Fibroblast of skin of right biceps (primary cell): ENCODE data around the gene INHBB.
"Not testable (repeated sequence)": the region's sequence is repeated elsewhere in the genome, so short reads cannot be mapped to it uniquely, and the experiment has no call there.

Experiments
- DNase-seq: peaks from one replicate; pipeline ENCODE4 v3.0.0-alpha.2; 2013

INHBB gene

DNA sequence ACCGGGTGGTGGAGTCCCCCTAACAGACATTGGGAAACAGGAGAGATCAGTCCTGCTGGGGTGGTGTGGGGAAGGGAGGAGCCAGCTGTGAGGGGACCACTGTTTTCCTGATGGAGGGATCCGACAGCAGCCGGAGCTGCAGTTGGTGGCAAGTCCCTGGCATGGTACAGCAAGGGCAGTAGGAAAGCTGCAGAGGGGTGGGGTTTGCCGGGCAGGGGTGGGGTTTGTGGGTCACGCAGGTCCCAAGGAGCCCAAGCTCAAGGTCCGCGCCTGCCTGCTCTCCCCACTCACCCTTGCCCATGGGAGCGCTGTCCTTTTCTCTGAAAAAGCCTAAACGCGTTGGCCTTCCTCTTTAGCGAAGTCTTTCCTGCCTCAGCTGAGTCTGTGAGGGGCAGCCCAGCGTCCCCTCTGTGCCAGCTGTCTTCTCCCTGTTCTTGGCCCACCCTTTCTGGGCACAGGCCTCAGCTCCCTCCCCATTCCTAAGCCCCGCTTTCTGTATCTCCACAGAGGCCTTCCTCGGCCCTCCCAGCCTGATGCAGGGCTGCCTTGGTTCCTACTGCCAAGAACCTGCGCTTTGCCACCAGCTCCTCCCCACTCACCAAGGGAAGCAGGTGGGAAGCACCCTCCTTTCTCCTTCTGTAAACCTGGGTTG, 29.3 kb upstream of the INHBB start:
- DNase-seq, result no peak

GRCh38 chr2:120317180-120317533, 28.8 kb upstream of the INHBB start:
- no peak for DNase-seq

- no peak for DNase-seq
Measured at GRCh38 chr2:120317916-120318315, 28.0 kb upstream of the INHBB start.

DNA sequence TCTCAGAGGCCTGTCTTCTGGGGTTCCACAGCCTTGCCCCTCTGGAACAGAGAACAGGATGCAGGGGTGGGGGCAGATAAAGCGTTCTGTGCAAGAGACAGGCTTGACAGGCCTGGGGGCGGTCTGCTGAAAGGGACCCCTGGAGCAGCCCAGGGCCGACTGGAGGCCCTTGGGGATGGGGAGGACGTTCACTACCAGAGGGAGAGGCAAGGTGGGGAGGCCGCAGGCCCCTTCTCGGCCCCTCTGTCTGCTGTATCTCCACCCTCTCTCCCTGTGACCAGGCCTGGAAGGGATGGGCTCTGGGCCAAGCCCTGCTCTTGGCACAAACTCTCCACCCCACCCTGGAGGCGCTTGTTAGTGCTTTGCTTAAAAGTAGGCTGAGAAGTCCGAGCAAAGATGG, 27.3 kb upstream of the INHBB start:
- no peak for DNase-seq

- DNase-seq, result no peak
Measured at GRCh38 chr2:120319123-120319522, 26.8 kb upstream of the INHBB start.

DNA sequence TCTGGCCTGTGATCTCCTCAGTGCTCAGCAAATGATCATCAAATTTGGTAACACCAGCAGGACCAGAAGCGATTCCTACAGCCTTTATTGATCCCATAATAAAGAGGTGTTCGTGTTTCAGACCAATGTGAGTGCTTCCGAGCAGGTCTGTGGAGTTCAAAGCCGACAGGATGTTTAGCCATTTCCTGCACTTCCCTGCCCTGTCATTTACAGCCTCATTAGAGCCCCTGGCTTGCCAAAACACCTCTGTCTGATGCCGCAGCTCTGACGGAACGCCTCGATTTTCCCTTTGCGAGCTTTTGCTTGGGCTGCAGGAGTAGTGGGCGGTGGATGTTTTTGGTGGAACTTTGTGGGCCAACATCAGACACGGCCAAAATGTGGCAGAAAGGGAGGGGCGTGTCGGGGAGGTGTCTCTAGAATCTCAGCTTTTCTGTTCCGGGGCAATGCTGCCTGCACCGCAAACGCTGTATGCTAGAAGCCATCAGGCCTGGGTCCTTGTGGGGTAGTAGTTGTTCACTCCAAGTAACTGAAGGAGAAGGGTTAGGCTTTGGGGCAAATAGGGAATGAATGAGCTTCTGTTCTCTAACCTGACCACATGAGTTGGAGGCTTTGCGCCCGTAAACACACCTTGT, 26.1 kb upstream of the INHBB start:
- DNase-seq, result no peak

- no peak for DNase-seq
Measured at GRCh38 chr2:120320318-120320851, 25.6 kb upstream of the INHBB start.

DNA sequence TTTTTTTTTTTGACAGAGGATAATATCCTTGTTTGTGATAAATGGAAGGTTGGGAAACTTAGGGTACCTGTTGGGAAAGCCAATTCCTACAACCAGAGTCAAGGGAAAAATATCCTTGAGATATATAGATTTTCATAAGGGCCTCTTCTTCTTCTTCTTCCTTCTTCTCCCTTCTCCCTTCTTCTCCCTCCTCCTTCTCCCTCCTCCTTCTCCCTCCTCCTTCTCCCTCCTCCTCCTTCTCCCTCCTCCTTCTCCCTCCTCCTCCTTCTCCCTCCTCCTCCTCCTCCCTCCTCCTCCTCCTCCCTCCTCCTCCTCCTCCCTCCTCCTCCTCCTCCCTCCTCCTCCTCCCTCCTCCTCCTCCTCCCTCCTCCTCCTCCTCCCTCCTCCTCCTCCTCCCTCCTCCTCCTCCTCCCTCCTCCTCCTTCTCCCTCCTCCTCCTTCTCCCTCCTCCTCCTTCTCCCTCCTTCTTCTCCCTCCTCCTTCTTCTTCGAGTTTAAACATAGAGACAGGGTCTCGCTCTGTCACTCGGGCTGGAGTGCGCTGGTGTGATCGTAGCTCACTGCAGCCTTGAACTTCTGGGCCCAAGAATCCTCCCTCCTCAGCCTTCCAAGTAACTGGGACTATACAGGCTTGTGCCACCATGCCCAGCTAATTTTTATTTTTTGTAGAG, 24.9 kb upstream of the INHBB start:
- DNase-seq, result not testable (repeated sequence)

GRCh38 chr2:120321721-120322284, 24.1 kb upstream of the INHBB start:
- DNase-seq, result no peak

DNA sequence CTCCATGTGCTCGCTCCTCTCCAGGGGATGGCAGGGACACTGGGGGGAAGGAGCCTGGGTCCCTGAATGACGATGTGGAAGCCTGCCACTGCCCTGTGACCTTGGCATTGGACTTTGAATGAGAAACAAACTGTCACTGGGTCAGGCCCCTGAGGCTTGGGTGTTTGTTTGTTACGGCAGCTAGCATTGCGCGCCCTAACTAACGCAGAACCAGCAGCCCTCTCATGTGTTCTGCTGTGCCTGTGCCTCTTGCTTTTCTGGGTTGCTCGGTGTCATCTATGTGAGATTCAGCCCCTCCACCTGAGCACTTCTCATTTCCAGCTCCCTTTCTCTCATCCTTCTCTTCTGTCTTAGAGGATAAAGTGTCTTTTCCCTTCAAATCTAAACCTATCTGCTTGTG, 23.6 kb upstream of the INHBB start:
- DNase-seq, result no peak

GRCh38 chr2:120323214-120323613, 22.7 kb upstream of the INHBB start:
- DNase-seq, result no peak

DNA sequence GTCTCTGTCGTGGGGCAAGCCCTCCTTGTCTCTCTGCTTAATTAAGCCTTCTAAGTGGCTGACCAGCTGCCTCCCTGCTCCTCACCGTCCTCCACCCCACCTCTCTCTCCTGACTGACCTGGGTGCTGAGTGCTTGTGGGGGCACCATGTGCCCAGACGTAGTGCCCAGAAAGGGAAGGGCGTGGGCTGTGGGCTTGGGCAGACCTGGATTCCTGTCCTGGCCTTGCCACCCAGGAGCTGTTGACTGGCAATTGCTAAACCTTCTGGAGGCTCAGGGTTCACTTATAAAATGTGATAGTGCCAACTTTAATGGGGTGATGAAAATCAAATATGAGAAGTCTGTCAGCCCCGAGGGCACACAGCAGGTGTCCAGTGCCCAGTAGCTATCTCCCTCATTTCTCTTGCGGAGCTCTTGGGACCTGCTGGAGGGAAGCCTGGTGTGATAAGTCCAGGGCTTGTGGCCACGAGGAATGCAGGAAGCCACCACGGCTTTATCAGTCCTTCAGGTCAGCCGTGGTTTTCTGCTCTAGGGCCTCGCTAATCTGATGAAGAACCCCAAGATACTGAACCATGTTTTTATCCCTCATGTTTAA, 22.0 kb upstream of the INHBB start:
- no peak for DNase-seq

GRCh38 chr2:120324933-120325332, 21.0 kb upstream of the INHBB start:
- no peak for DNase-seq

DNA sequence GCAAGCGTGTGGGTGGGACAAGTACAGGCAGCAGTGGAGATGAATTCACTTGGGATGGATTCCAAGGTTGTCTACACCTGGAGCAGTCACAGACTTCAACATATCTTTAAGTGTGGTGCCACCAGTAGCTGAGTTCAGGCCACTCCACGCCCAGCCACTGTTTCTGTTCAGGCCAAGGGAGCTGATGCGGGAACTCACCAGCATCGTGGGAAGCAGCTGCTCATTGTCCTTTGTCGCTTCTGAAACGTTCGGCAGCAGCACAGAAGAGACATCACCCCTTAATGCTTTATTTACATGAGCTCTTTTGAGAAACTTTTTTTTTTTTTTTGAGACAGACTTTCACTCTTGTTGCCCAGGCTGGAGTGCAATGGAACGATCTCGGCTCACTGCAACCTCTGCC, 19.9 kb upstream of the INHBB start:
- no peak for DNase-seq

DNA sequence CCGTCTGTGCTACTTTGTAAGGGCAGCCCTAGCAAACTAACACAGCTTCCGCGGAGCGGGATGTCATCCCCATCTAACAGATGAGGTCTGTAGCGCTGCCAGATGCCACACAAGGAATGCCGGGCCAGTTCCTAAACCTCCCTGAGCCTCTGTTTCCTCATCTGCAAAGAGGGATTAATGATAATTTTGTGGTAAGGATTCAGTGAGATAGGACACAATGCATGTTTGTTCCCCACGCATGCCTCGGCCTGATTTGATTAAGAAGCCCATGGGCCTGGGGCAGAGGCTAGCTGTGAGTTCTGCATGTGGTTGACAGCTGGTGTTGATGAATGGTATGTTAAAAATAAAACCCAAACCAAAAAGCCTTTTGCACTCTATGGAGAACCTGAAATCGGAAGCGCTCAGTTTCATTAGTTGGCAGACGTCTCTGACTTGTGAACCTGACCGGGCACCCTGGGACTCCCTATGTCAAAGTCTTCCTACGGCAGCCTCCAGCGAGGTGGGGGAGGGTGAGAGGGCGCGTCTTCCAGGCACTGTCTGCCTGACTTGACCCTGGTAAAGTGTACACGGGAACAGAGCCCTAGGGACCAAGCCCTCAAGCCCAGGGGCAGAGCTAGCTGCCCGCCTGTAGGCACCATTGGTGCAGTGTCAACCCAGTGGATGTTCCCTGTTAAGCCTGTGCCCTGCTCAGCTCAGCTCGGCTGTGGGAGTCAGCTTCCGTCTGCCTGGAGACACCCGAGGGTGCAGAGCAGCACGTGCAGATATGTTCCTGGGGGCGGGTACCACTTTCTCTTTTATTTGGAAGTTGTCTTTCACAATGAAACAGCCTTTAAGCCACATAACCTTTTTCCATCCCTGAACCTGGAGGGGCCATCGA, 14.8 kb upstream of the INHBB start:
- DNase-seq, result no peak

GRCh38 chr2:120331903-120332302, 14.0 kb upstream of the INHBB start:
- no peak for DNase-seq

GRCh38 chr2:120332384-120332783, 13.6 kb upstream of the INHBB start:
- no peak for DNase-seq

DNA sequence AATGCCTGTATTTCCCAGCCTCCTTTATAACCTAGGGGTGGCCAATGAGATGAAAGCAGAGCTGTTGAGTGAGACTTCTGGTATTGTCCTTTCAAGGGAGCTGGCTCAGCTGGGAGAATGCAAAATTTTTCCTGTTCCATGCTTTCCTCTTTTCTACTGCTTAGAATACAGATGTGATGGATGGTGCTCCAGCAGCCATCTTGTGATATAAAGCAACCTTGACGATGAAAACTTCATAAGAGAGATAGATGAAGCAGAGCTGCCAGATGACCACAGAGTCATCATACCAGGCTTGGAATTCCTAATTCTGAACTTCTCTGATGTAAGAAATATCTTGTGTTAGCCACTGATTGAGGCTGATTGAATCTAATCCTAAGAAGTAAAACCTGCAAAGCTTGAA, 11.9 kb upstream of the INHBB start:
- DNase-seq, result no peak

DNA sequence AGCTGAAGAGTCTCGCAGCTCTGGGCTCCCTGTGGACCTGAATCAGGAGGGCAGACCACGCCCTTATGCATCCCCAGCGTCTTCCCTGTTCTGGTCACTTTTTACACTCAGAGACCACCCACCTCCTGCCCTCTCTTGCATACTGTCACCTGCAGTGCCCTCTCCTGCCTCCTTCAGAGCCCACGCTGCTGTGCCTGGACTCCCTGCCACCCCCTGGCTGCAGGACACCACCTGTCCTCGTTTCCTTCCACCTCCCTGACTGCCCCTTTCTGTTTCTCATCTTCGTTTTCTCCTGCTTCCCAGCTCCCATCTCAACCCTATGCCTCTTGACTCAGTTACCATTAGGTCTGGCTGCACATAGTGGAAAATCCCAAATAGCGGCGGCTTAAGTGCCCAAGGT, 9.2 kb upstream of the INHBB start:
- no peak for DNase-seq

DNA sequence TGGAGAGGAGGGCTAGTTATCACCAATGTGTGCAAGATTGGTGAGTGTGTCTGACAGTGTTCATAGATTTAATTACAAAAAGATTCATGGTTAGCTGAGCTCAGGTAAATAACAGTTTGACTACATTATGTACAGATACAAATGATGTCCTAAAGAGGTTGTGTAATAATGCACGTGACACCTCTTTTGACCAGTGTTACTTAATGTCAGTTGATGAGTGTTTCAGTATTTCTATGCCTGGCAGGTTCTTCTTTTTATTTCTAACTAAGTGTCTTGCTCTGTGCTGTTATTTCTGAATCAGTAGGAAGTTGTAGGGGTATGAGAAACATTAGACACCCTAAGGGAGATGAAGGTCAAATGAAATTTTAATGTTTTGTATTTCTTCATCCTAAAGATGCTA, 7.9 kb upstream of the INHBB start:
- no peak for DNase-seq

DNA sequence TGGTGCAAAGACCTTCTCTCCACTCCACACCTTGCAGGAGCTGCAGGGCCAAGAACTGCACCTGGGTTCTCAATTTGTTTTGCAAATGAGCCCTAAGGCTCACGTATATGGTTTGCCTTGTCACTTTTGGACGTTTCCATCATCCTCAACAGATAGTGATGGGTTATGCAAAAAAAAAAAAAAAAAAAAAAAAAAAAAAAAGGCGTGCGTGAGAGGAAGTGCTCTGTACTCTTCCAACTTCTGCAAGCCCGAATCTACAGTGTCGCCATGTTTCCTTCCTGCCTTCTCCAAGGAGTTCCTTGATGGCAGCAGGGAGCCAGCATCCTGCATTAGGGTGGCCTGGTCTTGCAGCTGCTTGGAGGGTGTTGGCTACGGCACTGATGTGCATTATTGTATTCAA, 4.0 kb upstream of the INHBB start:
- DNase-seq, result no peak

GRCh38 chr2:120342446-120342845, 3.5 kb upstream of the INHBB start:
- DNase-seq, result no peak

GRCh38 chr2:120343100-120343432, 2.9 kb upstream of the INHBB start:
- DNase-seq, result no peak
